ENCODE results near the gene HDAC4. TPM values are rescaled to one million over a fixed set of nuclear protein-coding genes. Genes with fewer than 3 reads are reported as not detected.
A peak's percentile ranks its signal among the peaks of the same experiment; 100 is the strongest.
"Not testable (repeated sequence)": the region's sequence is repeated elsewhere in the genome, so short reads cannot be mapped to it uniquely, and the experiment has no call there.

The HDAC4 gene
- total RNA-seq, 2 experiments from 2014 or later: 32.0 to 35.6 TPM

DNA sequence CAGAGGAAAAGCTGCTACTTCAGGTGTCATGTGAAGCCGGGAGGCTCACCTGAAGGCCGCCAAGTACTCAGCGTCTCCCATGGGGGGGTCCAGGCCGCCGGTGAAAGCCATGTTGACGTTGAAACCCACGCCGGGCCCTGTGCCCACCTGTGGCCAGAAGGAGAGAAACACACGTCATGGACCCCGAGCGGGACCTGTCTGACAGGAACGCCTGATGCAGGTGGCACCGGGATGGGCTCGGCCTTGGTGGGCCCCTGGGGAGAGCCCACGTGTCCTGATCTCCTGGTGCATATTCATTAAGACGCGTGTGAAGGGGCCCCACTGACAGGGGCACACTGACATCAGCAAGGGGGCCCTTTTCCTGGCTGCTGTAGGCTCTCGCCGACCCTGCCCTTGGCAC, 319.8 kb downstream of the HDAC4 start:
- intact Hi-C loops (cut with micrococcal nuclease): no loop called here
- H3K4me1 Mint-ChIP-seq (ENCODE audit: low read depth): no peaks in the 10 kb centered on the region
- CTCF ChIA-PET: no interaction called here
- H3K9me3 Mint-ChIP-seq: no peaks in the 10 kb centered on the region
- no peaks in the 10 kb centered on the region for H3K27me3 Mint-ChIP-seq (ENCODE audit: low read depth)
- no peak for DNase-seq
- no peak overlapping the region for H3K27ac Mint-ChIP-seq
- no peak overlapping the region for H3K4me3 Mint-ChIP-seq
- H3K36me3 Mint-ChIP-seq (ENCODE audit: low read depth): peaks cover 11% of the 10 kb centered on the region

- Mint-ChIP-seq H3K36me3 (ENCODE audit: low read depth) (peaks cover 11% of the 10 kb centered on the region), H3K27me3 (ENCODE audit: low read depth) (no peaks in the 10 kb centered on the region), H3K9me3 (no peaks in the 10 kb centered on the region), H3K4me3 (no peak overlapping the region), H3K27ac (no peak overlapping the region), H3K4me1 (ENCODE audit: low read depth) (no peaks in the 10 kb centered on the region)
- no peak for DNase-seq
- CTCF ChIA-PET: no interaction called here
- intact Hi-C loops (cut with micrococcal nuclease): no loop called here
Observed at GRCh38 chr2:239079671-239080294, 321.0 kb downstream of the HDAC4 start.

DNA sequence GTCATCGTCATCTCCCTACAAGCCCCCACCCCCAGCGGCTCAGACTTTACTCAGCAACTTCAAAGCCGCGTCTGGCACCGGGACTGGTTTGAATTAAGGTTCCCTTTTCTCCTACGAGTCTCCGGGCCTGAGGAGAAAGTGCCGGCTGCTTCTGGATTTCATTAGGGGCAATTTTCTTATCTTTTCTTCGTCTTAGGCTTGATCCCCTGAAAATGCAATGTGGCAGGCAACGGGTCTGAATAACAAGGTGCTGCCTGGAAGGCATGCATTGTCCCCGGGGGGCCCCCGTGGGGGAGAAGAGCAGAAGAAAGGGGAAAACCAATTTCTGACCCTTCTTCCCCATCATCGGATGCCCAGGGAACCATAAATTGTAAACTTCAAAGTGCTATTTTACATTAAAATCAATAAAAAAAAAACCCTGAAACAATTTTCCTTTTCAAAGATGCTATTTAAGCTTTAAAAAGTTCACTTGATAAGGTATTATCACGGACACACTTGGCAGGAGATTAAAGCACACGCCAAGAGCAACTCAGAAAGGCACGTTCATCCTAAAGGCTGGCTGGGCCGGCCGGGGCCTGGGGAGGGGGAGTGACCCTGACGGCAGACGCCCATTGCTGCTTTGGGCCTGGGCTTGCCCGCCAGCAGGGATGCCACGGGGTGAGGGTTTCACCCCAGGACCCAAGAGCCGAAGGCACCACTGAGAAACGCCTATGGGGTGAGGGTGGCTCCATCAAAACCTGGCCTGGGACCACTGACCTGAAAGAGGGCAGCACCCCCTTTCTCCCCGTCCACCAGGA, 322.5 kb downstream of the HDAC4 start:
- no peak for DNase-seq
- no peak overlapping the region for H3K4me3 Mint-ChIP-seq
- no peaks in the 10 kb centered on the region for H3K4me1 Mint-ChIP-seq (ENCODE audit: low read depth)
- no peaks in the 10 kb centered on the region for H3K9me3 Mint-ChIP-seq
- CTCF ChIA-PET: no interaction called here
- H3K27me3 Mint-ChIP-seq (ENCODE audit: low read depth): no peaks in the 10 kb centered on the region
- intact Hi-C loops (cut with micrococcal nuclease): no loop called here
- H3K36me3 Mint-ChIP-seq (ENCODE audit: low read depth): peaks cover 10% of the 10 kb centered on the region
- H3K27ac Mint-ChIP-seq: no peak overlapping the region

- H3K27ac Mint-ChIP-seq: no peak overlapping the region
- H3K9me3 Mint-ChIP-seq: no peaks in the 10 kb centered on the region
- DNase-seq: no peak
- H3K27me3 Mint-ChIP-seq (ENCODE audit: low read depth): no peaks in the 10 kb centered on the region
- peaks cover 16% of the 10 kb centered on the region for H3K36me3 Mint-ChIP-seq (ENCODE audit: low read depth)
- H3K4me1 Mint-ChIP-seq (ENCODE audit: low read depth): no peaks in the 10 kb centered on the region
- intact Hi-C loops (cut with micrococcal nuclease): no loop called here
- H3K4me3 Mint-ChIP-seq: no peak overlapping the region
- CTCF ChIA-PET: interaction anchor here (0.6 kb wide), 1 partner anchor 534 kb away, joined by 3 read pairs; no protein-coding TSS in a partner anchor
Observed at GRCh38 chr2:239077260-239077659, 323.6 kb downstream of the HDAC4 start.

GRCh38 chr2:239075918-239076758, 324.7 kb downstream of the HDAC4 start:
- no peak for DNase-seq
- no peaks in the 10 kb centered on the region for H3K27me3 Mint-ChIP-seq (ENCODE audit: low read depth)
- intact Hi-C loops (cut with micrococcal nuclease): no loop called here
- no peaks in the 10 kb centered on the region for H3K9me3 Mint-ChIP-seq
- H3K4me3 Mint-ChIP-seq: no peak overlapping the region
- CTCF ChIA-PET: no interaction called here
- H3K27ac Mint-ChIP-seq: no peak overlapping the region
- peaks cover 22% of the 10 kb centered on the region for H3K36me3 Mint-ChIP-seq (ENCODE audit: low read depth)
- no peaks in the 10 kb centered on the region for H3K4me1 Mint-ChIP-seq (ENCODE audit: low read depth)

DNA sequence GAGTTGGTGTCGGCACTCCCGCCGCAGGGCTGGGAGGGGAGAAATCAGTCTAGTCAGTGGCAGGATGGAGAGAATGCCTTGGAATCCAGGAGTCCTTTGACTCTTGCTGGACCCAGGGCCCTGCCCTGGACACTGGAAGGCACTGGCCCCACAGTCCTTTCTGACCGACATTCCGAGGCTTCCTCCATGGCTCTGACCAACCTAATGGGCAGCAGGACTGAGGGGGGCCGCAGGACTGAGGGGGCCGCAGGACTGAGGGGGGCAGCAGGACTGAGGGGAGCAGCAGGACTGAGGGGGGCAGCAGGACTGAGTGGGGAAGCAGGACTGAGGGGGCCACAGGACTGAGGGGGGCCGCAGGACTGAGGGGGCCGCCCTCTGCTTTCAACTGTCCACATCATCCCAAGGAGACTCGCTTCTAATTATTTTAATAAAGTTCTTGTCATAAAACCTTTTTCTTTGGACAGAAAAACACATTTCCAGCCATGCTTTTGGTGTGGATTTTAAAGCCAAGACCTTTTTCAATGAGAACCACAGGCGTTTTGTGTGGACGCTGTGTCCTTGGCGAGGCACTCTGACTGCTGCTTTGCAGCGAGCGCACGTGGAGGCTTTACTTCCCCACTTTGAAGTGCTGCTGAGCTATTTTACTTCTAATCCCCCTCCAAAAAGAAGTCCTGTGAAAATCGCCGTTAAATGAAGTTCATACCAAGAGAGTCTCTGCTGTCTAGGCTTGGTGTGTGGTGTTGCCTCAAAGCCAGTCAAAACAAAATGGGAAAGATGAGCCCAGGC, 326.9 kb downstream of the HDAC4 start:
- no peak overlapping the region for H3K27ac Mint-ChIP-seq
- no peak overlapping the region for H3K4me3 Mint-ChIP-seq
- no peaks in the 10 kb centered on the region for H3K27me3 Mint-ChIP-seq (ENCODE audit: low read depth)
- DNase-seq: no peak
- H3K36me3 Mint-ChIP-seq (ENCODE audit: low read depth): peaks cover 18% of the 10 kb centered on the region
- intact Hi-C loops (cut with micrococcal nuclease): no loop called here
- CTCF ChIA-PET: no interaction called here
- no peaks in the 10 kb centered on the region for H3K9me3 Mint-ChIP-seq
- H3K4me1 Mint-ChIP-seq (ENCODE audit: low read depth): peaks cover 2% of the 10 kb centered on the region

DNA sequence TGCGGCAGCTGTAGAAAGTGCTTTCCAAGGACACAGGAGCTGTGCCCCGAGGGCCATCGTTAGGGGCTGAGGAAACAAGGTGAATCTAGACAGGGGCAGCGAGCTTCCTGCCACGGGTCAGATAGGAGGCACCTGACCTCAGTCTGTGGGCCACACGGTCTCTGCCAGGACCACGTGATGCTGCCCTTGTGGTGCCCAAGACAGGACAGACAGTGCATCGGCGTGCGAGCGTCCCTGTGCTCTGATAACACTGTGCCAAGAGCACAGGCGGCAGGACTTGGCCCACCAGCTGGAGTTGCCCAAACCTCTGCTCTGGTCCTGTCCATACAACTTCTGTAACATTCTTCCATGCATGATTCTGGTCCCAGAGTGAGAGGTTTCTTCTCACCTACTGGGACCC, 327.6 kb downstream of the HDAC4 start:
- intact Hi-C loops (cut with micrococcal nuclease): no loop called here
- CTCF ChIA-PET: no interaction called here
- peaks cover 2% of the 10 kb centered on the region for H3K4me1 Mint-ChIP-seq (ENCODE audit: low read depth)
- peaks cover 17% of the 10 kb centered on the region for H3K36me3 Mint-ChIP-seq (ENCODE audit: low read depth)
- H3K4me3 Mint-ChIP-seq: no peak overlapping the region
- H3K27me3 Mint-ChIP-seq (ENCODE audit: low read depth): no peaks in the 10 kb centered on the region
- DNase-seq: no peak
- no peaks in the 10 kb centered on the region for H3K9me3 Mint-ChIP-seq
- no peak overlapping the region for H3K27ac Mint-ChIP-seq

DNA sequence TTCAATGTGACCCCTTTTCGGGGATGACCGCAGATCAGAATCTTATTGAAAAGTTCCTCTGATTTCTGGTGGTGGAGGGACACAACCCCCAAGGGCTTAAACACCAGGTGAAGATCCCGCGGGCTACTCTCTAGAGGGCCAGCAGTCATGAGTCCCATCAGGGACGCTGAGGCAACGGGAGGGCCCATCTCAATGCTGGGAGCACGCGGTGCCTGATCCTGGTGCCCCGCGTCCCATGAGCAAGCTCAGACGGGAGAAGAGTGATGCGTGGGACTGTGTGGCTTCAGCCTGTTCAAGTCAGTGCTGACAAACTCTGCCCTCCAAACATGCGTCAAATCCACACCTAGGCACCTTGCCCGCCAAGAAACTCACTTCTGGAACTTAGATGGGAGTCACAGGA, 328.0 kb downstream of the HDAC4 start:
- Mint-ChIP-seq H3K4me3 (no peak overlapping the region), H3K27ac (no peak overlapping the region), H3K4me1 (ENCODE audit: low read depth) (peaks cover 2% of the 10 kb centered on the region), H3K9me3 (no peaks in the 10 kb centered on the region), H3K27me3 (ENCODE audit: low read depth) (no peaks in the 10 kb centered on the region), H3K36me3 (ENCODE audit: low read depth) (peaks cover 17% of the 10 kb centered on the region)
- CTCF ChIA-PET: no interaction called here
- intact Hi-C loops (cut with micrococcal nuclease): no loop called here
- no peak for DNase-seq

GRCh38 chr2:239070466-239070865, 330.4 kb downstream of the HDAC4 start:
- H3K36me3 Mint-ChIP-seq (ENCODE audit: low read depth): peaks cover 14% of the 10 kb centered on the region
- H3K4me3 Mint-ChIP-seq: no peak overlapping the region
- no peak for DNase-seq
- H3K27ac Mint-ChIP-seq: no peak overlapping the region
- CTCF ChIA-PET: no interaction called here
- intact Hi-C loops (cut with micrococcal nuclease): no loop called here
- peaks cover 2% of the 10 kb centered on the region for H3K4me1 Mint-ChIP-seq (ENCODE audit: low read depth)
- H3K27me3 Mint-ChIP-seq (ENCODE audit: low read depth): no peaks in the 10 kb centered on the region
- no peaks in the 10 kb centered on the region for H3K9me3 Mint-ChIP-seq

DNA sequence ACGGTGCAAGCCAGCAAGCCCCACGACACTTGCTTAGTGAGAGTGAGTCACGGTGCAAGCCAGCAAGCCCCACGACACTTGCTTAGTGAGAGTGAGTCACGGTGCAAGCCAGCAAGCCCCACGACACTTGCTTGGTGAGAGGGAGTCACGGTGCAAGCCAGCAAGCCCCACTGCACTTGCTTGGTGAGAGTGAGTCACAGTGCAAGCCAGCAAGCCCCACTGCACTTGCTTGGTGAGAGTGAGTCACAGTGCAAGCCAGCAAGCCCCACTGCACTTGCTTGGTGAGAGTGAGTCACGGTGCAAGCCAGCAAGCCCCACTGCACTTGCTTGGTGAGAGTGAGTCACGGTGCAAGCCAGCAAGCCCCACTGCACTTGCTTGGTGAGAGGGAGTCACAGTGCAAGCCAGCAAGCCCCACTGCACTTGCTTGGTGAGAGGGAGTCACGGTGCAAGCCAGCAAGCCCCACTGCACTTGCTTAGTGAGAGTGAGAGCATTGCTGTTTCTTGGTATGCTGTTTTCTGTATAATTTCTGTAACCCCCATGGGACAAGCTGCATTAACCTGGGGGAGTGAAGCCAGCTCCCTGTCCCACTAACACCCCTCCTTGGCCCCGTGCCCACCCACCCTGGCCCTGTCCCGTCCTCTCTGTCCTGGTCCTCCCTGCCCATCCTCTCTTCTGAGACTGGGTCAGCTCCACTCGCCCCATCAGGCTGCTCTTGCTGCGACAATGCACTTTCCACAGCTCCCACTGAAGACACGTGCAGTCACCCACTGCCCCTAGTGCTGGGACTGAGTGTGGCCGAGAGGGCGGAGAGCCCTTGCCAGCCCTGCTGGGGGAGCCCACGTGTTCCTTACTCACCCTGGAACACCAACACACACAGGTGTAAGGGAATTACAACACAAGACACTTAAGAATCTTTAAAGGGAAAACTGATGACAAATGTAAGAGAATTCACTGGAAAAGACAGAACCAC, 331.2 kb downstream of the HDAC4 start:
- intact Hi-C loops (cut with micrococcal nuclease); H3K27ac Mint-ChIP-seq; H3K27me3 Mint-ChIP-seq (ENCODE audit: low read depth); H3K9me3 Mint-ChIP-seq; CTCF ChIA-PET; H3K4me3 Mint-ChIP-seq; H3K4me1 Mint-ChIP-seq (ENCODE audit: low read depth): not testable (repeated sequence)
- H3K36me3 Mint-ChIP-seq (ENCODE audit: low read depth): peaks cover 14% of the 10 kb centered on the region
- peak; percentile 20 for DNase-seq

DNA sequence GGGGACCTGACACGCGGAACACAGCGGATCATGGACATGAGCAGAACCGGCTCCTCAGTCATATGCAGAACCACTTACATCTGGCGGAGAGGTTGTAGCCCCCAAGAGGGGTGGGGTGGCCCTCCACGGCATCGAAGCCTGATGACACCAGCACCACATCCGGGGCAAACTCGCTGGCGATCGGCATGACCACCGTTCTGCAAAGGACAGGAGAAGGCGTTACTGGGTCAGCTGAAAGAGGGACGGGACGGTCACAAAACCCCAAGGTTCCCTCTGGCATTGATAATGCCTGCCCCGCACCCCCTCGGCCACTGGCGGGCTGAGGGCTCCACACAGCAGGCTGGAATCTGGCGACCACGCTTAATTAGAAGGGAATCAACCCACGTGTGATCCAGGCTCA, 332.4 kb downstream of the HDAC4 start:
- CTCF ChIA-PET: no interaction called here
- H3K27me3 Mint-ChIP-seq (ENCODE audit: low read depth): no peaks in the 10 kb centered on the region
- intact Hi-C loops (cut with micrococcal nuclease): no loop called here
- H3K9me3 Mint-ChIP-seq: no peaks in the 10 kb centered on the region
- DNase-seq: no peak
- peaks cover 12% of the 10 kb centered on the region for H3K36me3 Mint-ChIP-seq (ENCODE audit: low read depth)
- H3K4me1 Mint-ChIP-seq (ENCODE audit: low read depth): peaks cover 2% of the 10 kb centered on the region
- H3K4me3 Mint-ChIP-seq: no peak overlapping the region
- no peak overlapping the region for H3K27ac Mint-ChIP-seq
